Measurements from ENCODE around the gene MMEL1. TPM values are rescaled to one million over a fixed set of nuclear protein-coding genes. Genes with fewer than 3 reads are reported as not detected.

The MMEL1 gene
- total and polyA plus RNA-seq, 2 donors (not counting 3 experiments of a cell fraction or from before 2014, with no cell fraction given), result 1.1 to 1.2 TPM

DNA sequence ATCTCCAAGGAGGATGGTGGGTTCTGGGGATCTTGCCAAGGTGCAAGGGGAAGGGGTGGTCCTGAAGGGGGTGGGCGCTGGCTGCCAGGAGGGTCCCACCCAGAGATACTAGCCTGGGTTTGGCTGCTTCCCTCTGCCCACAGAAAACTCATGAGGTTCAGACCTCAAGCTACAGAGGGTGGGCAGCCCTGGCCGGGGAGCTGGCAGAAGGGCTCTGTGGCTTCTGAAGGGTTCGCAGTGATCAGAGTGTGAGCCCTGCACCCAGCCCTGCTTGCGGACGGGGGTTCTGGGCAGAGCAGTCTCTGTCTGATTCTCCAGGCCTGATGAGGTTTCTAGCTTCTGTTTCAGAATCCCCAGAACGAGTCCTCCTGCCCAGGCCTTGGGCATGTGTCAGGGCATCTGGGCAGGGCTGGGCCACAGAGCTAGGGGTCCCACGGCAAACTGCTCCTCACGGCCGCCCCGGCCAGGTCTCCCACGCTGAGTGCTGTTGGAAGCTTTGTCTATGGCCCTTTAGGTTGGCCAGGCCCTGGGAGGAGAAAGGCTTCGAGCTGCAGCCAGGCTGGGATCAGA, 635 bp upstream of the MMEL1 start:
- no peak for TF ChIP-seq GATA2 (IDR thresholded peaks at IDR 0.05; ENCODE audit: insufficient read depth, insufficient read length, low read depth, low read length)
- no peak for TF ChIP-seq JUN (IDR thresholded peaks at IDR 0.05; ENCODE audit: borderline replicate concordance, insufficient read depth, insufficient read length, low read depth)
- TF ChIP-seq, protein P1, sequence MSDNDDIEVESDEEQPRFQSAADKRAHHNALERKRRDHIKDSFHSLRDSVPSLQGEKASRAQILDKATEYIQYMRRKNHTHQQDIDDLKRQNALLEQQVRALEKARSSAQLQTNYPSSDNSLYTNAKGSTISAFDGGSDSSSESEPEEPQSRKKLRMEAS (IDR thresholded peaks at IDR 0.05; ENCODE audit: insufficient read depth, insufficient read length), result no peak
- no peak for TF ChIP-seq POLR2A (IDR thresholded peaks at IDR 0.05; ENCODE audit: low read depth, low read length)
- TF ChIP-seq, protein P2, sequence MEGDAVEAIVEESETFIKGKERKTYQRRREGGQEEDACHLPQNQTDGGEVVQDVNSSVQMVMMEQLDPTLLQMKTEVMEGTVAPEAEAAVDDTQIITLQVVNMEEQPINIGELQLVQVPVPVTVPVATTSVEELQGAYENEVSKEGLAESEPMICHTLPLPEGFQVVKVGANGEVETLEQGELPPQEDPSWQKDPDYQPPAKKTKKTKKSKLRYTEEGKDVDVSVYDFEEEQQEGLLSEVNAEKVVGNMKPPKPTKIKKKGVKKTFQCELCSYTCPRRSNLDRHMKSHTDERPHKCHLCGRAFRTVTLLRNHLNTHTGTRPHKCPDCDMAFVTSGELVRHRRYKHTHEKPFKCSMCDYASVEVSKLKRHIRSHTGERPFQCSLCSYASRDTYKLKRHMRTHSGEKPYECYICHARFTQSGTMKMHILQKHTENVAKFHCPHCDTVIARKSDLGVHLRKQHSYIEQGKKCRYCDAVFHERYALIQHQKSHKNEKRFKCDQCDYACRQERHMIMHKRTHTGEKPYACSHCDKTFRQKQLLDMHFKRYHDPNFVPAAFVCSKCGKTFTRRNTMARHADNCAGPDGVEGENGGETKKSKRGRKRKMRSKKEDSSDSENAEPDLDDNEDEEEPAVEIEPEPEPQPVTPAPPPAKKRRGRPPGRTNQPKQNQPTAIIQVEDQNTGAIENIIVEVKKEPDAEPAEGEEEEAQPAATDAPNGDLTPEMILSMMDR (IDR thresholded peaks at IDR 0.05; ENCODE audit: extremely low read depth in 1 of 2, insufficient read depth in 1 of 2, low read depth in 1 of 2, low read length in 2 of 2), result no peak
- TF ChIP-seq POLR2AphosphoS5 (IDR thresholded peaks at IDR 0.05; ENCODE audit: insufficient read depth, low read depth, low read length), result no peak
- TF ChIP-seq EZH2 (IDR thresholded peaks at IDR 0.05; ENCODE audit: borderline replicate concordance, low read depth, low read length, severe bottlenecking), result no peak
- TF ChIP-seq FOS (IDR thresholded peaks at IDR 0.05; ENCODE audit: borderline replicate concordance, insufficient read depth, low read length), result no peak
- no peak for TF ChIP-seq MYC (IDR thresholded peaks at IDR 0.05; ENCODE audit: low read depth, low read length)
- no peaks in the 10 kb centered on the region for H4K20me1 ChIP-seq (replicated peaks; ENCODE audit: control insufficient read depth, extremely low read depth, insufficient read depth, low read length)
- CTCF ChIA-PET, result interaction anchor here (0.8 kb wide), 1 partner anchor 47 kb away, joined by 3 read pairs; no protein-coding TSS in a partner anchor
- dilution Hi-C loops (cut with MboI; ENCODE audit: extremely low pct_ligation_motif_present, low sequenced_read_pairs) (no loop called here), intact Hi-C loops (cut with micrococcal nuclease) (no loop called here)
- no peak overlapping the region for H3K4me2 ChIP-seq (ENCODE audit: insufficient read depth, low read length)
- no TSS peak for BruUV-seq (replicated peaks)
- H3K79me2 ChIP-seq (ENCODE audit: control insufficient read depth, insufficient read depth, low read length), result no peaks in the 10 kb centered on the region
- H3K9me3 ChIP-seq (replicated peaks; ENCODE audit: control insufficient read depth, insufficient read depth, low read length), result peaks cover 1% of the 10 kb centered on the region
- no peak overlapping the region for H3K9ac ChIP-seq (replicated peaks; ENCODE audit: extremely low read depth, insufficient read depth, low read length)
- POLR2A ChIA-PET, result no interaction called here
- no peaks in the 10 kb centered on the region for H3K4me1 ChIP-seq (ENCODE audit: control insufficient read depth, extremely low read depth, insufficient read depth, low read length)
- no peak overlapping the region for H3K27ac ChIP-seq (ENCODE audit: insufficient read depth, low read depth, low read length)
- no peaks in the 10 kb centered on the region for H3K36me3 ChIP-seq (ENCODE audit: control insufficient read depth in 2 of 2, extremely low read depth in 1 of 2, insufficient read depth in 2 of 2, low read length in 2 of 2)
- DNase-seq (ENCODE audit: low read depth, low spot score) (no peak), FAIRE-seq (no peak)
- peaks cover 2 to 4% of the 10 kb centered on the region in 2 experiments for H3K27me3 ChIP-seq (ENCODE audit: control insufficient read depth in 2 of 2, insufficient read depth in 2 of 2, low read length in 2 of 2)
- no peak overlapping the region for H2AFZ ChIP-seq (ENCODE audit: low read depth, low read length)
- H3K4me3 ChIP-seq (replicated peaks in 1 of 3; ENCODE audit: insufficient read depth in 1 of 3, low read depth in 1 of 3, low read length in 3 of 3), result no peak overlapping the region
- H3K9me1 ChIP-seq (replicated peaks; ENCODE audit: control insufficient read depth, extremely low read depth, insufficient read depth, low read length), result no peaks in the 10 kb centered on the region

All from endothelial cell of umbilical vein (primary cell).